Gastrocnemius medialis (tissue), 4 donors: Measurements from ENCODE around the gene ENDOD1. TPM values are rescaled to one million over a fixed set of nuclear protein-coding genes. Genes with fewer than 3 reads are reported as not detected.
"Not testable (repeated sequence)": the region's sequence is repeated elsewhere in the genome, so short reads cannot be mapped to it uniquely, and the experiment has no call there.

Experiments
- ATAC-seq, 2 donors: fragments of 150-250 bp; one replicate each; pipeline ENCODE4 v1.9.1; 2016
- DNase-seq, 2 donors: peaks; one replicate each; pipeline ENCODE4 v3.0.0-alpha.2; 2019
- H3K27ac ChIP-seq, 4 donors: fragments of 200-600 bp; sonication (generic); 1 replicate in 1 of 4; 2 replicates in 3 of 4; pipeline ENCODE4 v1.5.1; 2016 to 2018; ENCODE audit warnings: mild to moderate bottlenecking in 2 of 4, moderate library complexity in 1 of 4
- H3K27me3 ChIP-seq, 3 donors: fragments of 200-600 bp; sonication (generic) in 2 of 3; 1 replicate in 1 of 3; 2 replicates in 2 of 3; pipeline versions ENCODE4 v1.5.1 to v1.6.0; 2016 to 2019; ENCODE audit warnings: mild to moderate bottlenecking in 1 of 3, moderate library complexity in 1 of 3
- H3K36me3 ChIP-seq, 2 donors: fragments of 200-600 bp; sonication (generic) in 1 of 2; one replicate each; pipeline ENCODE4 v1.5.1; 2017 to 2018
- H3K4me1 ChIP-seq, 2 donors: fragments of 200-600 bp; sonication (generic) in 1 of 2; one replicate each; pipeline ENCODE4 v1.5.1; 2016 to 2017; ENCODE audit warnings: mild to moderate bottlenecking in 2 of 2
- H3K4me3 ChIP-seq, 4 donors: fragments of 200-600 bp; sonication (generic) in 3 of 4; 1 replicate in 1 of 4; 2 replicates in 3 of 4; pipeline ENCODE4 v1.5.1; 2016 to 2019; ENCODE audit warnings: mild to moderate bottlenecking in 2 of 4
- H3K9me3 ChIP-seq, 3 donors: fragments of 200-600 bp; sonication (generic) in 2 of 3; 1 replicate in 1 of 3; 2 replicates in 2 of 3; pipeline ENCODE4 v1.5.1; 2016 to 2019
- POLR2A ChIP-seq, 2 donors: fragments of 450-650 bp; IDR thresholded peaks; one replicate each; pipeline ENCODE4 v1.6.1; 2017; ENCODE audit warnings: antibody characterized with exemption in 2 of 2, mild to moderate bottlenecking in 2 of 2, moderate library complexity in 2 of 2
- in situ Hi-C, 4 donors: fragments of 200-750 bp; cut with MboI; loops; one replicate each; pipeline versions ENCODE4 v1.15.0 to v1.8.0; 2017; ENCODE audit warnings: low sequenced_read_pairs in 4 of 4
- intact Hi-C: fragments of 100-400 bp; cut with DNase I; formaldehyde crosslinking; loops from one replicate; pipeline ENCODE4 v1.15.1; 2023; ENCODE audit warnings: low total_unique reads
- total RNA-seq, 4 donors: library from RNA; depleted of rRNA; stranded (reverse); fragments of >200 nt; gene quantifications; one replicate each; pipeline versions ENCODE4 v1.1.0 to v1.2.3, GENCODE V29; 2016
- TF ChIP-seq, protein P1 (sequence below), 5 experiments: fragments of 450-650 bp in 3 of 5; fragments of 200-600 bp in 2 of 5; sonication (generic) in 2 of 5; IDR thresholded peaks in 4 of 5; conservative IDR thresholded peaks in 1 of 5; 1 replicate in 4 of 5; 2 replicates in 1 of 5; pipeline ENCODE4 v1.5.1; 2016 to 2019; ENCODE audit warnings: antibody characterized with exemption in 5 of 5, mild to moderate bottlenecking in 3 of 5, moderate library complexity in 3 of 5

The ENDOD1 gene
- total RNA-seq, 4 donors from 2014 or later = 17.5 to 35.2 (median 27.6) TPM

DNA sequence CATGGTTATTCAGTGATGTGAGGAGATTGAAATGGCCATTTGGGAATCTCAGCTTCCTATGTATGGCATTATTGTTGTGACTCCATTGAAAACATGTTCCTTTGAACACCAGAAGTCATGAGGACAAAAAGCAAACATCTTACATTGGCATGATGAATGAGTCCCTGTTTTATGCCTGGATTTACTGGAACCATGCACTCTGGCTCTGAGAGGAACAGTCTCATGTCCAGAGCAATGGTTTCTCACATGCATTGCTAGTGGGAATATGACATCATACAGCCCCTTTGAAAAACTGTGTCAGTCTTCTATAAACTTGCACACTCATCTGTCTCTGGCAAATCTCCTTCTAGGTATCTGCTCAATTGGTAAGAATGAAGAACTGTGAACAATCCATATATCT is 43.8 kb upstream of the ENDOD1 start:
- in situ Hi-C loops = no loop called here
- TF ChIP-seq, protein P1, sequence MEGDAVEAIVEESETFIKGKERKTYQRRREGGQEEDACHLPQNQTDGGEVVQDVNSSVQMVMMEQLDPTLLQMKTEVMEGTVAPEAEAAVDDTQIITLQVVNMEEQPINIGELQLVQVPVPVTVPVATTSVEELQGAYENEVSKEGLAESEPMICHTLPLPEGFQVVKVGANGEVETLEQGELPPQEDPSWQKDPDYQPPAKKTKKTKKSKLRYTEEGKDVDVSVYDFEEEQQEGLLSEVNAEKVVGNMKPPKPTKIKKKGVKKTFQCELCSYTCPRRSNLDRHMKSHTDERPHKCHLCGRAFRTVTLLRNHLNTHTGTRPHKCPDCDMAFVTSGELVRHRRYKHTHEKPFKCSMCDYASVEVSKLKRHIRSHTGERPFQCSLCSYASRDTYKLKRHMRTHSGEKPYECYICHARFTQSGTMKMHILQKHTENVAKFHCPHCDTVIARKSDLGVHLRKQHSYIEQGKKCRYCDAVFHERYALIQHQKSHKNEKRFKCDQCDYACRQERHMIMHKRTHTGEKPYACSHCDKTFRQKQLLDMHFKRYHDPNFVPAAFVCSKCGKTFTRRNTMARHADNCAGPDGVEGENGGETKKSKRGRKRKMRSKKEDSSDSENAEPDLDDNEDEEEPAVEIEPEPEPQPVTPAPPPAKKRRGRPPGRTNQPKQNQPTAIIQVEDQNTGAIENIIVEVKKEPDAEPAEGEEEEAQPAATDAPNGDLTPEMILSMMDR (IDR thresholded peaks at IDR 0.05 in 4 of 5, conservative IDR thresholded peaks at IDR 0.05 in 1 of 5) = no peak
- no peak for TF ChIP-seq POLR2A (IDR thresholded peaks at IDR 0.05)
- H3K27me3 ChIP-seq = peaks cover 0 to 4% (median 0%) of the 10 kb centered on the region in 3 donors

DNA sequence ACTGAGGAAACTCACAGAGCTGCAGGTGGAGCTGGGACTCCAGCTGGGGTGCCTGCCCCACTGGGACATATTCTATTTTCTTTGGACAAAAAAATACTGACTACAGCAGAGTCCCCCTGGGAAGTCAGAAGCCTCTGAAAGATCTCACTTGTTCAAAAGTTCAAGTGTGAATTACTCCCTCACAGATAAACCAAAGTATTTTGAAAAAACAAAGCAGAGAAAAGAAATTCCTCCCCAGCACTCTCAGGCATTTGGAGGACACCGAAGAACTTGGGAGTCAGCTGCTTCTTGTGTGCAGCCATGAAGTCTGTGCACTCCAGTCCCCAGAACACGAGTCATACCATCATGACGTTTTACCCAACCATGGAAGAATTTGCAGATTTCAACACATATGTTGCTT is 40.5 kb upstream of the ENDOD1 start, which contains the start of gene KDM4F:
Gene KDM4F, plus strand, starts transcription at position 301 of the 400 bp plus-strand sequence.
- H3K9me3 ChIP-seq, intact Hi-C loops, ATAC-seq: not testable (repeated sequence)

More for the DNA sequence above, 43.8 kb upstream of the ENDOD1 start:
- H3K9me3 ChIP-seq = no peaks in the 10 kb centered on the region
- ATAC-seq = no peak
- H3K36me3 ChIP-seq = no peaks in the 10 kb centered on the region
- no peak overlapping the region for H3K4me3 ChIP-seq
- H3K4me1 ChIP-seq = no peaks in the 10 kb centered on the region
- DNase-seq = no peak
- H3K27ac ChIP-seq = no peak overlapping the region
- intact Hi-C loops = no loop called here

DNA sequence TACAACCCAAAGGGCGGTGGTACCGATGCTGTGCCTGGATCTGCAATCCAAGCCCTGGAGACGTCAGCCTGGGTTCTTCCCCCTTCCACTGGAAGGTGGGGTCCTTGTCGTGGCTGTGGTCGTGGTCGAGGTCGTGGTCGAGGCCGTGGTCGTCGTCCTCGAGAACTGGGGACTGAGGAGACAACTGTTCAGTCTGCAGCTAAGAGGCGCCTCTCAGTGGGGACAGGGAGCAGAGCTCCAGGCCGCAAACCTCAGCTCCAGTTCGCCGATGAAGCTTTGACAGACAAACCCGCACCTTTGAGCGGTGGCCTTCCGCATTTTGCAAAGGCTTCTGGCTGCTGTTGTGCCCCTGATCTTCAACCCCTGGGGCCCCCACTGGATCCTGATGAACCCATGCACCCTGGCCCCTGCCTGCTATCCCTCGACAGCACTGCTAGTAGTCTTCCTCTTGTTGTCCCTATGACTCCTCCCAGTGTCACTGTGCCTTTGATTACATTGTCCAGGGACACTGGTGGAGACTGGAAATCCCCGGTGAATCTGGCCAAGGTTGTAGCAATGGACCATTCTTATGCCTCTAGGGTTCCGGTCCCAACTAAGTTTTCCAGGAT is 38.9 kb upstream of the ENDOD1 start:
- intact Hi-C loops = no loop called here
- ATAC-seq = no peak

More for the DNA sequence above, 40.5 kb upstream of the ENDOD1 start, which contains the start of gene KDM4F:
- H3K27me3 ChIP-seq, in situ Hi-C loops, H3K27ac ChIP-seq, H3K4me1 ChIP-seq, DNase-seq, H3K4me3 ChIP-seq, H3K36me3 ChIP-seq: not testable (repeated sequence)

DNA sequence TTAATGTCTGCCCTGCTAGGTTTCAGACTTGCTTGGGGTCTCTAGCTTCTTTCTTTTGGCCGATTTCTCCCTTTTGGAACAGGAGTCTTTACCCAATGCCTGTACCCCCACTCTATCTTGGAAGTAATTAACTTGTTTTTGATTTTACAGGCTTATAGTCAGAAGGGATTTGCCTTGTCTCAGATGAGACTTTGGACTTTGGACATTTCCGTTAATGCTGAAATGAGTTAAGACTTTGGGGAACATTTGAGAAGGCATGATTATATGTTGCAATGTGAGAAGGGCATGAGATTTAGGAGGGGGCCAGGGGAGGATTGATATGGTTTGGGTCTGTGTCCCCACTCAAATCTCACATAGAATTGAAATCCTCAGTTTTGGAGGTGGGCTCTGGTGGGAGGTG is 35.3 kb upstream of the ENDOD1 start:
- H3K4me3 ChIP-seq = no peak overlapping the region
- H3K27me3 ChIP-seq = no peaks in the 10 kb centered on the region
- no peaks in the 10 kb centered on the region for H3K4me1 ChIP-seq
- in situ Hi-C loops = loop anchor here in 1 of 4 donors (25.0 kb wide), 1 partner anchor 183 kb away; the partner anchor contains the start of gene SESN3
- DNase-seq (no peak), ATAC-seq (no peak)
- TF ChIP-seq, protein P1 (IDR thresholded peaks at IDR 0.05 in 4 of 5, conservative IDR thresholded peaks at IDR 0.05 in 1 of 5) = no peak
- no peak for TF ChIP-seq POLR2A (IDR thresholded peaks at IDR 0.05)
- no peaks in the 10 kb centered on the region for H3K9me3 ChIP-seq
- H3K27ac ChIP-seq = no peak overlapping the region
- intact Hi-C loops = no loop called here
- no peaks in the 10 kb centered on the region for H3K36me3 ChIP-seq

More for the DNA sequence above, 38.9 kb upstream of the ENDOD1 start:
- in situ Hi-C loops = loop anchor here in 1 of 4 donors (25.0 kb wide), 1 partner anchor 187 kb away; the partner anchor contains the start of gene SESN3
- Histone ChIP-seq H3K4me3 (no peak overlapping the region), H3K9me3 (no peaks in the 10 kb centered on the region), H3K4me1 (no peaks in the 10 kb centered on the region), H3K27me3 (no peaks in the 10 kb centered on the region), H3K36me3 (no peaks in the 10 kb centered on the region), H3K27ac (no peak overlapping the region)
- DNase-seq = no peak
- TF ChIP-seq, protein P1 (IDR thresholded peaks at IDR 0.05 in 4 of 5, conservative IDR thresholded peaks at IDR 0.05 in 1 of 5) = no peak
- no peak for TF ChIP-seq POLR2A (IDR thresholded peaks at IDR 0.05)

DNA sequence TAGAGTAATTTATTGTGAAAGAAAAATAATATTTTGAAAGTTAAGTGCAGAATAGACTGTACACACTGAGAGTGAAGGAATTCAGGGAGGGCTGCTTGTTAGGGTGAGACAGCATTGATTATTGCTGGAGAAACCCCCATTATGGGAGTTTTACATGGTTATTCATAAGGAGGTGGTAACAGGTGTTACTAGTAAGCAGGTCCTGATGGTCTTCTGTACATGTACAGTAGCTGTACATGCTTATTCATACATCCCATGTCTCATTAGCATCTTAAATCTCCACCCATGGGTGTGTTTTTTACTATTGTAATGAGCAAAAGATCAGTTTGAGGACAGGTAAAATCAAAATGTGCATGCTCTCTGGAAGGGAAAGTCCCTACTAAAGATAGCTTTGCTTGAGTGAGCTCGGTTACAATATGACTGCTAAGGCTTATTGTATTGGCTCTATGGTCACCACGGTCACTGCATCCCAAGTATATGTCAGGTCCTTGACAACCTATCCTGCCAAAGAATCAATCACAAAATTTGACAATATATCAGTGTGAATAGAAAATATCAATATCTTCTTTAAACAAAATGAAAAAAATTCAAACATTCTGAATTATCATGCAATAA is 34.3 kb upstream of the ENDOD1 start:
- ATAC-seq (no peak), DNase-seq (no peak)
- H3K27ac ChIP-seq = no peak overlapping the region
- no peaks in the 10 kb centered on the region for H3K27me3 ChIP-seq
- no peak overlapping the region for H3K4me3 ChIP-seq
- no peaks in the 10 kb centered on the region for H3K9me3 ChIP-seq
- no peaks in the 10 kb centered on the region for H3K4me1 ChIP-seq
- intact Hi-C loops = no loop called here
- TF ChIP-seq, protein P1 (IDR thresholded peaks at IDR 0.05 in 4 of 5, conservative IDR thresholded peaks at IDR 0.05 in 1 of 5) = no peak
- no peak for TF ChIP-seq POLR2A (IDR thresholded peaks at IDR 0.05)
- H3K36me3 ChIP-seq = no peaks in the 10 kb centered on the region
- in situ Hi-C loops = loop anchor here in 1 of 4 donors (25.0 kb wide), 1 partner anchor 182 kb away; the partner anchor contains the start of gene SESN3
